GM12873 (cell line): ENCODE data around the gene MBLAC1.

ENCODE experiments used
- CTCF ChIP-seq: IDR thresholded peaks from 2 replicates; pipeline ENCODE4 v1.5.1; 2012; ENCODE audit warnings: low read depth, mild to moderate bottlenecking, moderate library complexity, low read length, control low read depth; ENCODE audit not compliant: insufficient read depth; ENCODE audit errors: missing control alignments

The MBLAC1 gene

GRCh38 chr7:100119970-100120732 is 6.6 kb upstream of the MBLAC1 start:
- no peak for TF ChIP-seq CTCF

GRCh38 chr7:100120733-100121036 is 6.1 kb upstream of the MBLAC1 start:
- no peak for TF ChIP-seq CTCF

- TF ChIP-seq CTCF: no peak
These were observed 4.7 kb upstream of the MBLAC1 start for GRCh38 chr7:100122067-100122466.

- no peak for TF ChIP-seq CTCF
These were observed 4.2 kb upstream of the MBLAC1 start for GRCh38 chr7:100122568-100122967.

- no peak for TF ChIP-seq CTCF
These were observed 2.2 kb upstream of the MBLAC1 start for GRCh38 chr7:100124301-100125230.

- peak; percentile 15 for TF ChIP-seq CTCF
These were observed 382 bp upstream of the MBLAC1 start for GRCh38 chr7:100126239-100126930.
